Stimulated activated CD8-positive, alpha-beta memory T cell treated with anti-CD3 and anti-CD28 coated beads, Interleukin-2, amount 100 ng/mL, for 48 hours (primary cell): ENCODE data around the gene CXXC1.
"Not testable (repeated sequence)": the region's sequence is repeated elsewhere in the genome, so short reads cannot be mapped to it uniquely, and the experiment has no call there.

Source experiments
- DNase-seq, 2 donors: peaks; one replicate each; pipeline ENCODE4 v3.0.0-alpha.2; 2020; ENCODE audit warnings: low read depth in 2 of 2

Gene CXXC1

GRCh38 chr18:50287441-50288347 is at the start of gene CXXC1:
TSS of gene CXXC1 (minus strand) at chr18:50287692. CDS start at chr18:50287589, 103 bp downstream.
- peak; percentile 91 to 94 for DNase-seq

GRCh38 chr18:50334546-50335152 is 47.2 kb upstream of the CXXC1 start:
- DNase-seq: no peak

DNA sequence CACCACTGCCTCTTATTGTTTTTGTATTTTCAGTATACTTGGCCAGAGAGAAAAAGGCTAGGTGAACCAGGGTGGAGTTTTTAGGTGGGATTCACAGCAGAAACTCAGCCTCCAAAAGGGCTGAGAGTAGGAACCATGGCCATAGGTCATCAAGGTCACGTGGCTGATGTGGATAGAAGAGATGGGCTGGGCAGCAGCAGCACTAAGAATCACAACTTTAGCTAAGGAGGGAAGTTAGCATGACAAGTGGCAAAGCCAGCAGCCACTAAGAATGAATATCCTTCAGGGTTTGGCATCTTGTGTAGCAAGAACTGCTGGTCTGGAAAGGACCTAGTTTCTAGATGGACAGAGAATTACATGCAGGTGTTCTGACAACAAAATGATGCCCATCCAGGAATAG is 44.2 kb upstream of the CXXC1 start:
- DNase-seq: no peak

DNA sequence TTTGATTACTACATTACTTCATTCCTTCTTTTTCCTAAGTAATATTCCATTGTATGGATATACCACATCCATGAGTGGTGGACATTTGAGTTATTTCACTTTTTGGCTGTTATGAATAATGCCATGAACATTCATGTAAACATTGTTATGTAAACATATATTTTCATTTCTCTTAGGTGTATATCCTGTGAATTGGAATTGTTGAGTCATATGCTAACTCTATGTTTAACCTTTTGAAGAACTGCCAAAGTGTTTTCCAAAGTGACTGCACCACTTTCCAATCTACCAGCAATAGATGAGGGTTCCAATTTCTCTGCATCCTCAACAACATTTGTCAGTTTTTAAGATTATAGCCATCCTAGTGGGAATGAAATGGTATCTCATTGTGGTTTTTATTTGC is 42.7 kb upstream of the CXXC1 start:
- no peak for DNase-seq

DNA sequence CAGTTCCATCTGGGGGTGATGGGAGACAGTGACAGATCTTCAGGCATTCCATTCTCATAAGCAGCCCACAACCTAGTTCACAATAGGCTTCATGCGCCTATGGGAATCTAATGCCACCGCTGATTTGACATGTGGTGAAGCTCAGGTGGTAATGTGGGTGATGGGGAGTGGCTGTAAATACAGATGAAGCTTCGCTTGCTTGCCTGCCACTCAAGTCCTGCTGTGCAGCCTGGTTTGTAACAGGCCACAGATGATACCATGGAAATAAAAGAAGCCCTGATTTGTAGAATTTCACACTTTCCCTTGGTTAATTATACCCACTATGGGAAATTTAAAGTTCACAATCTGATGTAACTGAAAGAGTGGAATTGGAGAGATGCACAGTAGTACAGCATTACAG is 40.5 kb upstream of the CXXC1 start:
- no peak for DNase-seq

- DNase-seq: no peak
Observed at GRCh38 chr18:50320719-50321118, 33.2 kb upstream of the CXXC1 start.

- no peak for DNase-seq
Observed at GRCh38 chr18:50315100-50315871, 27.8 kb upstream of the CXXC1 start.

GRCh38 chr18:50313873-50314460 is 26.5 kb upstream of the CXXC1 start:
- DNase-seq: no peak

GRCh38 chr18:50313031-50313607 is 25.6 kb upstream of the CXXC1 start:
- DNase-seq: no peak

- DNase-seq: no peak
Observed at GRCh38 chr18:50312296-50313030, 25.0 kb upstream of the CXXC1 start.

DNA sequence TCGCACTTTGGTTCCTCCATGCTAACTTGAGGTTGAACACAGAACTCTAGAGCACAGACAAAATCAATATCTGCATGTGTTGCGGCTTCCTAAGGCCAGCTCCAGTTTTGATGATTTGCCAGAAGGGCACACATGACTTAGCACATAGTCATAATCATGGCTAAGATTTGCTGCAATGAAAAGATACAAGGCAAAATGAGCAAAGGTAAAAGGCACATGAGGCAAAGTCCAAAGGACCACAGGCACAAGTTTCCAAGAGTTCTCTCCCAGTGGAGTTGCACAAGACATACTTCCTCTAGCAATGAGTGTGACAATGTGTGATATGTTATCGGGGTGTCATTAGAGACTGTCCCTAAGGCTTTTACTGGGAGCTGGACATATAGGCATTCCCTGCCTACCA is 24.2 kb upstream of the CXXC1 start:
- DNase-seq: no peak

GRCh38 chr18:50310080-50310479 is 22.6 kb upstream of the CXXC1 start:
- no peak for DNase-seq

DNA sequence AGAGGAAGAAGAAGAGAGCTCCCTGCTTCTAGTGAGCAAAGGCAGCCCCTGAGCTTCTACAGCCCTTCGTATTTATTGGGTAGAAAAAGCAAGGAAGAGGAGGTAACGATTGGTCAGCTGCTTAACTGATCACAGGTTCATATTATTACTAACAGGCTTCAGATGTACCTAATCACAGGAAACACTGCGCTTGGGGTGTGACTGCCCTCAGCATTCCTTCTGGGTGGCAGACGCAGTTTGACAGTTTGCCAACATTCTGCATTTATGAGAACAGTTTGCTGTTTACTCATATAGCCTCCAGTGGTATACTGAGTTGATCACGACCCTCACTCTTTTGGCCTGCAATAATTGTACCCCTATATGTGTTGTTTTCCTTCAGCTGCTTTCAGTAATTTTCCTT is 21.4 kb upstream of the CXXC1 start:
- not testable (repeated sequence) for DNase-seq

DNA sequence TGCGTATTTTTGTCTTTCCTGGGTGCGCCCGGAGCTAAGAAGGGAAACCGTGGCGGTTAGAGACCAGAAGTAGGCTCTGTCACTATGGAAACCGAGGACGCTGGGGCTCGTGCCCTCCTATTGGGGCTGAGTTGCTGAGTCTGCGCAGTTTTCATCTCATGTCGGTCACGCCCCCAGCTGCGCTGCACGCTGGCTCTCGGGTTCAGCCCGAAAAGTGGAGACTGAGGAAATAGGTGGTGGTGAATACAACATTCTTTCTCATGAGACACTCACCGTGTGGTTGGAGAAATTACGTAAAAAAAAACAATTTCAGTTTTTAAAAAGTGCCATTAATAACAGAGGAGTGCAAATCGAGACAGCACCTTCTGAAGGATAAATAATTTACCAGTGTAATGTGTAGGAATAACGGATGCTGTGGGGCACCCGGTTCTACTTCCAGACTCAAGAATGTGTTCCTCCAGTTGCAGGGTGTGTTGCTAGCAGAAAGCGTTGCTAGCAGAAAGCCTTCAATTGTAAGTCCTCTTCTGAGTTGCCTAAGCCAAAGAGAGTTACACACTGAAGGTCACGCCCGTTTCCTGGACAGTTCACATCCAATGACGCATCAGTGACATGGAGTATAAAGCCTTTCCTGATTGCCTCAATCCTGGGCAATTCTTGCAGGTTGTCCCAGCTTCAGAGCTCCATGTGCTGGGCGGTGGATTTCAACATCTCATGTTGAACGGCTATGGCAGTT is 20.4 kb upstream of the CXXC1 start:
- DNase-seq: peak; percentile 79 to 86

DNA sequence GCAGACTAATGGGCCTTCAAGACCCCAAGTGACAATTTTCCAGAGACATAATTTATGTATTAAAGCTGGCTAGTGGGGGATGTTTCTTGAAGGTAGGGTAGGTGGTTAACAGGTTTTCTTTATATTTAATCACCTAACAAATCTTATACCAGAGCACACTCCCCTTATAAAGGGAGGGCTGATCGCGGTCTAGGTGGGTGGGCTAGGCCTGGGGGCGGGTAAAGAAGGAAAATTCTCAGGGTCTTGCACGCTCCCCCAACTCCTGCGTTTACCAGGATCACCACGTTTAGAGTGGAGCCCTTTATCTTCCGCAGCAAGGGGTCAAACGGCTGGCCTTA is 19.9 kb upstream of the CXXC1 start:
- no peak for DNase-seq

- no peak for DNase-seq
Observed at GRCh38 chr18:50306944-50307343, 19.5 kb upstream of the CXXC1 start.

DNA sequence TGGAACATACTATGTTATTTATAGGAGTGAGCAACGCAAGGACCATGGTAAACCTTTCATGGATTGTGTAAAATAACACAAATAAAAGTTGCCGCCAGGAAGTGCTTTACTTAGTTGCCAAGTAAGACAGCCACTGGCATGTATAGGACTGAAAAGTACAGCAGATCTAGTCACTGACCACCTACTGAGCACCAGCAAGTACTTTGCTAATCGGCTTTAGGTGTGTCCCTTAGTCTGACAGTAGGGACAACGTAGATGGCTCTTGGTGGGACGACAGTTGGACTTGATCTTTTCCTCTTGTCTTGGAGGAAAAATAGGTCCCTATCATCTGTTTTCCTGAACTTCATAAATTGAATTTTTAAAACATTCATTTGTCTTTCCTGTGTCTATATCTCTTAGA is 13.6 kb upstream of the CXXC1 start:
- DNase-seq: no peak

DNA sequence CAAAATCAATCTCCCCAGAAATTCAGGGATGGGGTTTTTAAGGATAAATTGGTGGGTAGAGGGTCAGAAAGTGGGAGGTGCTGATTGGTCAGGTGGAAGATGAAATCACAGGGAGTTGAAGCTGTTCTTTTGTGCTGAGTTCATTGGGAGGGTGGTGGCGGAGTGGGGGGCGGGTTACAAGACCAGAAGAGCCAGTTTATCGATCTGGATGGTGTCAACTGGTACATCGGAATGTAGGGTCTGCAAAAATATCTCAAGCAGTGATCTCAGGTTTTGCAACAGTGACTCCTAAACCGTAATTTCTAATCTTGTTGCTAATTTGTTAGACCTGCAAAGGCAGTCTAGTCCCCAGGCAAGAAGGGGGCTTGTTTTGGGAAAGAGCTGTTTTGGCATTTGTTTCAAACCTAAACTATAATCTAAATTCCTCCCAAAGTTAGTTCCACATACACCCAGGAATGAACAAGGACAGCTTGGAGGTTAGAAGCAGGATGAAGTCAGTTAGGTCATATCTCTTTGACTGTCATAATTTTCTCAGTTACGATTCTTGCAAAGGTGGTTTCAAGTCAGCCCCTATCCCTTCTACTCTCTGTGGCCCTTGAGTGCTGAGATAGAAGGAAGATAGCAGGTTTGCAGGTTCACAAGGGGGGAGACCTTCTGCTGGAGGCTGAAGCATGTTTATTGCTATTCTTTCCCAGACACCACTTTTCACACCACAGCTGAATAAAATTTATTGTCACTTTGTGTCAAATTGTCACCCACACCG is 12.3 kb upstream of the CXXC1 start:
- no peak for DNase-seq

GRCh38 chr18:50298443-50299284 is 11.2 kb upstream of the CXXC1 start:
- no peak for DNase-seq
